Endodermal cell (in vitro differentiated cells): ENCODE data around the gene CYBRD1. TPM values are rescaled to one million over a fixed set of nuclear protein-coding genes. Genes with fewer than 3 reads are reported as not detected.
"Not testable (repeated sequence)": the region's sequence is repeated elsewhere in the genome, so short reads cannot be mapped to it uniquely, and the experiment has no call there.

Source experiments
- DNase-seq: peaks from one replicate; pipeline ENCODE4 v3.0.0-alpha.2; 2017
- H3K27ac ChIP-seq: 2 replicates; pipeline ENCODE4 v1.5.1; 2013; ENCODE audit warnings: mild to moderate bottlenecking, low read depth, low read length, moderate library complexity
- H3K27me3 ChIP-seq: 2 replicates; pipeline ENCODE4 v1.6.1; 2013; ENCODE audit warnings: mild to moderate bottlenecking, low read length, moderate library complexity; ENCODE audit not compliant: insufficient read depth, control insufficient read depth, poor library complexity, severe bottlenecking
- H3K36me3 ChIP-seq: 2 replicates; pipeline ENCODE4 v1.7.0; 2013; ENCODE audit warnings: mild to moderate bottlenecking, low read length, moderate library complexity; ENCODE audit not compliant: control insufficient read depth, insufficient read depth
- H3K4me1 ChIP-seq: one replicate; pipeline ENCODE4 v1.7.0; 2013; ENCODE audit warnings: low read length; ENCODE audit not compliant: control insufficient read depth, insufficient read depth
- H3K4me3 ChIP-seq: 2 replicates; pipeline ENCODE4 v1.5.1; 2013; ENCODE audit warnings: mild to moderate bottlenecking, low read length, moderate library complexity
- H3K9ac ChIP-seq: 2 replicates; pipeline ENCODE4 v1.6.1; 2013; ENCODE audit warnings: mild to moderate bottlenecking, low read length, moderate library complexity; ENCODE audit not compliant: poor library complexity, severe bottlenecking; ENCODE audit errors: extremely low read depth
- H3K9me3 ChIP-seq: 2 replicates; pipeline ENCODE4 v1.6.1; 2013; ENCODE audit warnings: mild to moderate bottlenecking, low read length, moderate library complexity; ENCODE audit not compliant: control insufficient read depth
- H3K27ac Mint-ChIP-seq: 2 replicates; pipeline ENCODE4 v1.8.0; 2020; ENCODE audit warnings: mixed read lengths
- H3K27me3 Mint-ChIP-seq: 2 replicates; pipeline ENCODE4 v1.8.0; 2021; ENCODE audit warnings: mild to moderate bottlenecking, mixed read lengths; ENCODE audit not compliant: insufficient read depth
- H3K36me3 Mint-ChIP-seq: 2 replicates; pipeline ENCODE4 v1.8.0; 2020; ENCODE audit warnings: low read depth, mixed read lengths
- H3K4me1 Mint-ChIP-seq: 2 replicates; pipeline ENCODE4 v1.8.0; 2020; ENCODE audit warnings: mixed read lengths
- H3K4me3 Mint-ChIP-seq: 2 replicates; pipeline ENCODE4 v1.8.0; 2020; ENCODE audit warnings: mild to moderate bottlenecking, moderate library complexity, mixed read lengths
- H3K9me3 Mint-ChIP-seq: 2 replicates; pipeline ENCODE4 v1.8.0; 2020; ENCODE audit warnings: mild to moderate bottlenecking, mixed read lengths
- CTCF ChIP-seq: fragments of 200-600 bp; sonication (generic); conservative IDR thresholded peaks from 2 replicates; pipeline ENCODE4 v1.5.0; 2021; ENCODE audit warnings: antibody characterized with exemption, mild to moderate bottlenecking
- WGBS, 2 experiments: methylation state at CpG; one replicate each; pipeline versions ENCODE4 v1.1.5 to v1.1.7; 2013; ENCODE audit warnings: missing lambda C conversion rate in 2 of 2, mixed read lengths in 1 of 2; ENCODE audit not compliant: insufficient coverage in 1 of 2, insufficient read length in 1 of 2; 5-methylcytosine and 5-hydroxymethylcytosine counted together
- total RNA-seq, 2 donors: library from RNA; stranded (reverse); fragmentation: NEBNext Ultra II Directional in 1 of 2; extraction: Animal tissue kit (Norgen Biotek cat#: 25700) in 1 of 2; gene quantifications; 2 replicates in 1 of 2; 3 replicates in 1 of 2; pipeline ENCODE4 v1.2.1, GENCODE V29; 2021

CYBRD1 gene
- total RNA-seq, 2 donors from 2014 or later, result 3.3 to 4.7 TPM

GRCh38 chr2:171491292-171491691, 31.0 kb upstream of the CYBRD1 start:
- no peaks in the 10 kb centered on the region for H3K4me1 Mint-ChIP-seq
- WGBS, 2 experiments, result 80 to 89% methylated on average over 1 to 3 of the region's 3 CpGs
- peaks cover under 1% of the 10 kb centered on the region for H3K9me3 Mint-ChIP-seq
- peaks cover 6% of the 10 kb centered on the region for H3K36me3 Mint-ChIP-seq
- H3K27ac Mint-ChIP-seq, result no peak overlapping the region
- DNase-seq, result no peak
- H3K27me3 Mint-ChIP-seq, result no peaks in the 10 kb centered on the region
- H3K4me3 ChIP-seq, result no peak overlapping the region
- no peak overlapping the region for H3K27ac ChIP-seq
- H3K4me1 ChIP-seq, result no peaks in the 10 kb centered on the region
- H3K27me3 ChIP-seq, result no peaks in the 10 kb centered on the region
- H3K4me3 Mint-ChIP-seq, result no peak overlapping the region
- no peaks in the 10 kb centered on the region for H3K36me3 ChIP-seq
- peaks cover 10% of the 10 kb centered on the region for H3K9me3 ChIP-seq
- TF ChIP-seq CTCF, result peak; percentile 17
- H3K9ac ChIP-seq, result no peak overlapping the region

GRCh38 chr2:171492664-171493063, 29.6 kb upstream of the CYBRD1 start:
- no peak overlapping the region for H3K27ac Mint-ChIP-seq
- H3K27me3 ChIP-seq, result no peaks in the 10 kb centered on the region
- DNase-seq, result no peak
- H3K4me3 Mint-ChIP-seq, result no peak overlapping the region
- H3K9me3 Mint-ChIP-seq, result peaks cover 7% of the 10 kb centered on the region
- TF ChIP-seq CTCF, result no peak
- peaks cover 13% of the 10 kb centered on the region for H3K9me3 ChIP-seq
- no peak overlapping the region for H3K27ac ChIP-seq
- no peak overlapping the region for H3K4me3 ChIP-seq
- no peaks in the 10 kb centered on the region for H3K4me1 Mint-ChIP-seq
- no peaks in the 10 kb centered on the region for H3K36me3 ChIP-seq
- 93 to 96% methylated on average over 4 to 6 of the region's 6 CpGs for WGBS, 2 experiments
- peaks cover 2% of the 10 kb centered on the region for H3K36me3 Mint-ChIP-seq
- no peak overlapping the region for H3K9ac ChIP-seq
- H3K27me3 Mint-ChIP-seq, result no peaks in the 10 kb centered on the region
- H3K4me1 ChIP-seq, result no peaks in the 10 kb centered on the region

- H3K27ac ChIP-seq, H3K4me1 ChIP-seq, H3K27me3 Mint-ChIP-seq, H3K36me3 ChIP-seq, H3K9me3 Mint-ChIP-seq, H3K9me3 ChIP-seq, H3K4me1 Mint-ChIP-seq, H3K27ac Mint-ChIP-seq, H3K27me3 ChIP-seq, H3K9ac ChIP-seq, H3K36me3 Mint-ChIP-seq, DNase-seq, H3K4me3 Mint-ChIP-seq, H3K4me3 ChIP-seq: not testable (repeated sequence)
- 95 to 100% methylated on average over 5 of the region's 5 CpGs for WGBS, 2 experiments
These were observed 24.6 kb upstream of the CYBRD1 start for GRCh38 chr2:171497664-171498063.

- Histone ChIP-seq H3K9ac (no peak overlapping the region), H3K4me3 (no peak overlapping the region), H3K36me3 (no peaks in the 10 kb centered on the region), H3K9me3 (no peaks in the 10 kb centered on the region), H3K27me3 (no peaks in the 10 kb centered on the region), H3K4me1 (no peaks in the 10 kb centered on the region), H3K27ac (no peak overlapping the region)
- Mint-ChIP-seq H3K27ac (no peak overlapping the region), H3K4me3 (no peak overlapping the region), H3K4me1 (no peaks in the 10 kb centered on the region), H3K27me3 (no peaks in the 10 kb centered on the region), H3K36me3 (no peaks in the 10 kb centered on the region), H3K9me3 (peaks cover 5% of the 10 kb centered on the region)
- WGBS, 2 experiments, result 36 to 50% methylated on average over 1 to 2 of the region's 2 CpGs
- DNase-seq, result no peak
- TF ChIP-seq CTCF, result no peak
These were observed 16.9 kb upstream of the CYBRD1 start for GRCh38 chr2:171505374-171505773.
